WTC11 (cell line): ENCODE data around the gene BAG3. TPM values are rescaled to one million over a fixed set of nuclear protein-coding genes. Genes with fewer than 3 reads are reported as not detected.

Experiments
- ATAC-seq: fragments of 200-7000 bp; cut with Tn5 transposase; 2 replicates; pipeline ENCODE4 v1.10.0; 2021; ENCODE audit warnings: mild to moderate bottlenecking, moderate library complexity
- CTCF ChIA-PET: fragments of 300-600 bp; sonication (Branson Sonifier 250); formaldehyde crosslinking; loops from one replicate; lab custom pipeline; 2021; ENCODE audit warnings: antibody characterized with exemption; lab: Charles Lee
- POLR2A ChIA-PET: fragments of 350-600 bp; sonication (Branson Sonifier 250); formaldehyde crosslinking; loops from one replicate; lab custom pipeline; 2021; ENCODE audit warnings: antibody characterized with exemption; lab: Charles Lee
- DNase-seq: peaks from one replicate; pipeline ENCODE4 v3.0.0; 2021; ENCODE audit warnings: low spot score
- H3K27ac Mint-ChIP-seq: 2 replicates; pipeline ENCODE4 v1.8.0; 2021; ENCODE audit warnings: mixed read lengths
- H3K27me3 Mint-ChIP-seq: 2 replicates; pipeline ENCODE4 v1.8.0; 2021; ENCODE audit warnings: low read depth, mild to moderate bottlenecking, moderate library complexity, mixed read lengths
- H3K36me3 Mint-ChIP-seq: 2 replicates; pipeline ENCODE4 v1.8.0; 2021; ENCODE audit warnings: mixed read lengths
- H3K4me1 Mint-ChIP-seq: 2 replicates; pipeline ENCODE4 v1.8.0; 2022; ENCODE audit warnings: mixed read lengths
- H3K4me3 Mint-ChIP-seq: 2 replicates; pipeline ENCODE4 v1.8.0; 2021; ENCODE audit warnings: mild to moderate bottlenecking, moderate library complexity, mixed read lengths
- H3K9me3 Mint-ChIP-seq: 2 replicates; pipeline ENCODE4 v1.8.0; 2021; ENCODE audit warnings: mixed read lengths
- ATF2 ChIP-seq: sonication (generic); formaldehyde crosslinking; IDR thresholded peaks from 2 replicates; pipeline ENCODE4 v1.8.1; 2022; ENCODE audit warnings: low read depth, missing genetic modification reagents, borderline replicate concordance
- CDX4 ChIP-seq: fragments of 250-450 bp; sonication (Bioruptor Pico); IDR thresholded peaks from 2 replicates; pipeline ENCODE4 v1.9.0; 2021; ENCODE audit warnings: moderate library complexity, mild to moderate bottlenecking, inconsistent platforms, borderline replicate concordance
- EMX1 ChIP-seq: fragments of 250-450 bp; sonication (Bioruptor Pico); IDR thresholded peaks from 2 replicates; pipeline ENCODE4 v1.8.0; 2021; ENCODE audit warnings: mild to moderate bottlenecking
- ESRRA ChIP-seq: sonication (generic); formaldehyde crosslinking; IDR thresholded peaks from 2 replicates; pipeline ENCODE4 v1.8.1; 2022; ENCODE audit warnings: mild to moderate bottlenecking, missing genetic modification reagents, borderline replicate concordance
- FOXJ3 ChIP-seq: sonication (generic); formaldehyde crosslinking; IDR thresholded peaks from 2 replicates; pipeline ENCODE4 v1.9.0; 2021; ENCODE audit warnings: missing genetic modification reagents, mild to moderate bottlenecking, borderline replicate concordance
- HMGA2 ChIP-seq: fragments of 250-450 bp; sonication (Bioruptor Pico); IDR thresholded peaks from 2 replicates; pipeline ENCODE4 v1.4.0; 2021; ENCODE audit warnings: mild to moderate bottlenecking, moderate library complexity
- IRF1 ChIP-seq: sonication (generic); formaldehyde crosslinking; IDR thresholded peaks from 2 replicates; pipeline ENCODE4 v1.8.0; 2023; ENCODE audit warnings: missing genetic modification reagents
- NFATC4 ChIP-seq: fragments of 250-450 bp; sonication (Bioruptor Pico); IDR thresholded peaks from 2 replicates; pipeline ENCODE4 v1.9.0; 2021; ENCODE audit warnings: mild to moderate bottlenecking
- NFE2L1 ChIP-seq: sonication (generic); formaldehyde crosslinking; IDR thresholded peaks from 2 replicates; pipeline ENCODE4 v1.8.1; 2023; ENCODE audit warnings: missing genetic modification reagents
- NR1H2 ChIP-seq: sonication (generic); formaldehyde crosslinking; IDR thresholded peaks from 2 replicates; pipeline ENCODE4 v1.9.0; 2021; ENCODE audit warnings: mild to moderate bottlenecking, moderate library complexity, missing genetic modification reagents
- NR3C1 ChIP-seq: sonication (generic); formaldehyde crosslinking; conservative IDR thresholded peaks from 2 replicates; pipeline ENCODE4 v1.8.1; 2023; ENCODE audit warnings: low read depth, mild to moderate bottlenecking, missing genetic modification reagents
- OVOL2 ChIP-seq: fragments of 250-450 bp; sonication (Bioruptor Pico); IDR thresholded peaks from 2 replicates; pipeline ENCODE4 v1.9.0; 2021; ENCODE audit warnings: mild to moderate bottlenecking, borderline replicate concordance
- RELA ChIP-seq: sonication (generic); formaldehyde crosslinking; IDR thresholded peaks from 2 replicates; pipeline ENCODE4 v1.8.1; 2022; ENCODE audit warnings: missing genetic modification reagents, mild to moderate bottlenecking, borderline replicate concordance
- USF2 ChIP-seq: sonication (generic); formaldehyde crosslinking; IDR thresholded peaks from 2 replicates; pipeline ENCODE4 v1.8.1; 2023; ENCODE audit warnings: mild to moderate bottlenecking, missing genetic modification reagents, moderate library complexity
- ZNF232 ChIP-seq: sonication (generic); formaldehyde crosslinking; IDR thresholded peaks from 2 replicates; pipeline ENCODE4 v1.8.0; 2022; ENCODE audit warnings: mild to moderate bottlenecking, missing genetic modification reagents
- total RNA-seq: library from RNA; stranded (reverse); gene quantifications from 3 replicates; pipeline ENCODE4 v1.2.3, GENCODE V29; 2021

The BAG3 gene
- total RNA-seq, 1 experiment from 2014 or later = 15.7 TPM

- Mint-ChIP-seq H3K27ac (no peak overlapping the region), H3K27me3 (no peaks in the 10 kb centered on the region), H3K4me1 (peaks cover 10% of the 10 kb centered on the region), H3K9me3 (peaks cover 22% of the 10 kb centered on the region), H3K4me3 (no peak overlapping the region), H3K36me3 (peaks cover 16% of the 10 kb centered on the region)
- no peak for ATAC-seq
- TF ChIP-seq ATF2 (CRISPR knock-in tag) = no peak
- no peak for TF ChIP-seq IRF1 (CRISPR knock-in tag)
- no peak for TF ChIP-seq CDX4 (CRISPR knock-in tag)
- no peak for TF ChIP-seq HMGA2 (CRISPR knock-in tag)
- no peak for TF ChIP-seq NFE2L1 (CRISPR knock-in tag)
- no peak for TF ChIP-seq EMX1 (CRISPR knock-in tag)
- TF ChIP-seq NFATC4 (CRISPR knock-in tag) = no peak
- TF ChIP-seq ESRRA (CRISPR knock-in tag) = no peak
- TF ChIP-seq OVOL2 (CRISPR knock-in tag) = no peak
- no peak for TF ChIP-seq FOXJ3 (CRISPR knock-in tag)
- no peak for TF ChIP-seq USF2 (CRISPR knock-in tag)
- TF ChIP-seq RELA (CRISPR knock-in tag) = no peak
- TF ChIP-seq ZNF232 = no peak
- ChIA-PET POLR2A (interaction anchor here (0.8 kb wide), 1 partner anchor 12 kb away, joined by 3 read pairs; the partner anchor contains the start of gene INPP5F), CTCF (interaction anchor here (0.8 to 1.5 kb wide), 3 partner anchors 12 to 36 kb away, joined by 3 to 4 read pairs (median 4); partner anchors contain the start of gene INPP5F)
- DNase-seq = no peak
These were observed 62.7 kb downstream of the BAG3 start for GRCh38 chr10:119713744-119714483.

GRCh38 chr10:119714484-119714816 lies 63.3 kb downstream of the BAG3 start:
- Mint-ChIP-seq H3K27ac (no peak overlapping the region), H3K27me3 (no peaks in the 10 kb centered on the region), H3K4me1 (peaks cover 10% of the 10 kb centered on the region), H3K4me3 (no peak overlapping the region), H3K9me3 (peaks cover 20% of the 10 kb centered on the region), H3K36me3 (peaks cover 16% of the 10 kb centered on the region)
- CTCF ChIA-PET = interaction anchor here (0.8 to 1.5 kb wide), 3 partner anchors 11 to 36 kb away, joined by 3 to 4 read pairs (median 4); partner anchors contain the start of gene INPP5F
- no peak for TF ChIP-seq ATF2 (CRISPR knock-in tag)
- TF ChIP-seq NR1H2 (CRISPR knock-in tag) = no peak
- TF ChIP-seq NR3C1 (CRISPR knock-in tag) = no peak
- TF ChIP-seq ZNF232 = no peak
- DNase-seq = no peak
- no peak for ATAC-seq
- POLR2A ChIA-PET = interaction anchor here (0.8 kb wide), 1 partner anchor 11 kb away, joined by 3 read pairs; the partner anchor contains the start of gene INPP5F
